Measurements from ENCODE around the gene IL17C. TPM values are rescaled to one million over a fixed set of nuclear protein-coding genes. Genes with fewer than 3 reads are reported as not detected.

IL17C gene
- total RNA-seq, 1 experiment from 2014 or later = 1.9 TPM

DNA sequence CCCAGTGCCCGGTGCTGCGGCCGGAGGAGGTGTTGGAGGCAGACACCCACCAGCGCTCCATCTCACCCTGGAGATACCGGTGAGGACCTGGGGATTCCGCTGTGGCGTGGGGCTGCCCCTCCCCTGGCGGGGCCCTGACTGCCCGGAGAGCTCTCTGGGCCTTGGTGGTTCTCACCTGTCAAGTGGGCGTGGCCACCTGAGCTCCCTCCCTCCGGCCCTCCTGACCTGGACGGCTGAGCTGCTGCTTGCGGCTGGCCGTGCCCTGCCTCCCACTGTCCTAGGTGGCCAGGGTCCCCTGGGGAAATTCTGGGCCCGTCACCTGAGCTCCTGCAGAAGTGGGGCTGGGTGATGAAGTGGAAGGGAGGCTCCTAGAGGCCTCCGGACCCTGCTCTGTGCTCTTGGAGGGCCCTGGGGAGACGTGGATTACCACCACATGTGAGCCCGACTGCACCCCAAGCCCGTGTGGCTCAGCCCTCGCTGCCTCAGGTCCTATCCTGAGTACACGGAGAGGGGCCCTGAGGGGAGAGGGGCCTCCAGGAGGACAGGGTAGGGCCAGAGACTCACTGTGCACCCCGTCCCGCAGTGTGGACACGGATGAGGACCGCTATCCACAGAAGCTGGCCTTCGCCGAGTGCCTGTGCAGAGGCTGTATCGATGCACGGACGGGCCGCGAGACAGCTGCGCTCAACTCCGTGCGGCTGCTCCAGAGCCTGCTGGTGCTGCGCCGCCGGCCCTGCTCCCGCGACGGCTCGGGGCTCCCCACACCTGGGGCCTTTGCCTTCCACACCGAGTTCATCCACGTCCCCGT lies 1.1 kb downstream of the IL17C start (continued):
- TF ChIP-seq, protein P1, sequence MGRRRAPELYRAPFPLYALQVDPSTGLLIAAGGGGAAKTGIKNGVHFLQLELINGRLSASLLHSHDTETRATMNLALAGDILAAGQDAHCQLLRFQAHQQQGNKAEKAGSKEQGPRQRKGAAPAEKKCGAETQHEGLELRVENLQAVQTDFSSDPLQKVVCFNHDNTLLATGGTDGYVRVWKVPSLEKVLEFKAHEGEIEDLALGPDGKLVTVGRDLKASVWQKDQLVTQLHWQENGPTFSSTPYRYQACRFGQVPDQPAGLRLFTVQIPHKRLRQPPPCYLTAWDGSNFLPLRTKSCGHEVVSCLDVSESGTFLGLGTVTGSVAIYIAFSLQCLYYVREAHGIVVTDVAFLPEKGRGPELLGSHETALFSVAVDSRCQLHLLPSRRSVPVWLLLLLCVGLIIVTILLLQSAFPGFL (CRISPR knock-in tag; IDR thresholded peaks at IDR 0.05; ENCODE audit: borderline replicate concordance) = no peak
- TF ChIP-seq SMAD3 (CRISPR knock-in tag; IDR thresholded peaks at IDR 0.05; ENCODE audit: borderline replicate concordance) (no peak), ZNF138 (CRISPR knock-in tag; conservative IDR thresholded peaks at IDR 0.05) (0 out of 2 replicates have a peak, but pooled peaks have one; percentile 74), OVOL2 (CRISPR knock-in tag; IDR thresholded peaks at IDR 0.05; ENCODE audit: borderline replicate concordance) (no peak), ZNF232 (CRISPR knock-in tag; IDR thresholded peaks at IDR 0.05) (no peak)
- TF ChIP-seq, protein P2, sequence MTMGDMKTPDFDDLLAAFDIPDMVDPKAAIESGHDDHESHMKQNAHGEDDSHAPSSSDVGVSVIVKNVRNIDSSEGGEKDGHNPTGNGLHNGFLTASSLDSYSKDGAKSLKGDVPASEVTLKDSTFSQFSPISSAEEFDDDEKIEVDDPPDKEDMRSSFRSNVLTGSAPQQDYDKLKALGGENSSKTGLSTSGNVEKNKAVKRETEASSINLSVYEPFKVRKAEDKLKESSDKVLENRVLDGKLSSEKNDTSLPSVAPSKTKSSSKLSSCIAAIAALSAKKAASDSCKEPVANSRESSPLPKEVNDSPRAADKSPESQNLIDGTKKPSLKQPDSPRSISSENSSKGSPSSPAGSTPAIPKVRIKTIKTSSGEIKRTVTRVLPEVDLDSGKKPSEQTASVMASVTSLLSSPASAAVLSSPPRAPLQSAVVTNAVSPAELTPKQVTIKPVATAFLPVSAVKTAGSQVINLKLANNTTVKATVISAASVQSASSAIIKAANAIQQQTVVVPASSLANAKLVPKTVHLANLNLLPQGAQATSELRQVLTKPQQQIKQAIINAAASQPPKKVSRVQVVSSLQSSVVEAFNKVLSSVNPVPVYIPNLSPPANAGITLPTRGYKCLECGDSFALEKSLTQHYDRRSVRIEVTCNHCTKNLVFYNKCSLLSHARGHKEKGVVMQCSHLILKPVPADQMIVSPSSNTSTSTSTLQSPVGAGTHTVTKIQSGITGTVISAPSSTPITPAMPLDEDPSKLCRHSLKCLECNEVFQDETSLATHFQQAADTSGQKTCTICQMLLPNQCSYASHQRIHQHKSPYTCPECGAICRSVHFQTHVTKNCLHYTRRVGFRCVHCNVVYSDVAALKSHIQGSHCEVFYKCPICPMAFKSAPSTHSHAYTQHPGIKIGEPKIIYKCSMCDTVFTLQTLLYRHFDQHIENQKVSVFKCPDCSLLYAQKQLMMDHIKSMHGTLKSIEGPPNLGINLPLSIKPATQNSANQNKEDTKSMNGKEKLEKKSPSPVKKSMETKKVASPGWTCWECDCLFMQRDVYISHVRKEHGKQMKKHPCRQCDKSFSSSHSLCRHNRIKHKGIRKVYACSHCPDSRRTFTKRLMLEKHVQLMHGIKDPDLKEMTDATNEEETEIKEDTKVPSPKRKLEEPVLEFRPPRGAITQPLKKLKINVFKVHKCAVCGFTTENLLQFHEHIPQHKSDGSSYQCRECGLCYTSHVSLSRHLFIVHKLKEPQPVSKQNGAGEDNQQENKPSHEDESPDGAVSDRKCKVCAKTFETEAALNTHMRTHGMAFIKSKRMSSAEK (CRISPR knock-in tag; IDR thresholded peaks at IDR 0.05; ENCODE audit: borderline replicate concordance) = no peak
- TF ChIP-seq, protein P3, sequence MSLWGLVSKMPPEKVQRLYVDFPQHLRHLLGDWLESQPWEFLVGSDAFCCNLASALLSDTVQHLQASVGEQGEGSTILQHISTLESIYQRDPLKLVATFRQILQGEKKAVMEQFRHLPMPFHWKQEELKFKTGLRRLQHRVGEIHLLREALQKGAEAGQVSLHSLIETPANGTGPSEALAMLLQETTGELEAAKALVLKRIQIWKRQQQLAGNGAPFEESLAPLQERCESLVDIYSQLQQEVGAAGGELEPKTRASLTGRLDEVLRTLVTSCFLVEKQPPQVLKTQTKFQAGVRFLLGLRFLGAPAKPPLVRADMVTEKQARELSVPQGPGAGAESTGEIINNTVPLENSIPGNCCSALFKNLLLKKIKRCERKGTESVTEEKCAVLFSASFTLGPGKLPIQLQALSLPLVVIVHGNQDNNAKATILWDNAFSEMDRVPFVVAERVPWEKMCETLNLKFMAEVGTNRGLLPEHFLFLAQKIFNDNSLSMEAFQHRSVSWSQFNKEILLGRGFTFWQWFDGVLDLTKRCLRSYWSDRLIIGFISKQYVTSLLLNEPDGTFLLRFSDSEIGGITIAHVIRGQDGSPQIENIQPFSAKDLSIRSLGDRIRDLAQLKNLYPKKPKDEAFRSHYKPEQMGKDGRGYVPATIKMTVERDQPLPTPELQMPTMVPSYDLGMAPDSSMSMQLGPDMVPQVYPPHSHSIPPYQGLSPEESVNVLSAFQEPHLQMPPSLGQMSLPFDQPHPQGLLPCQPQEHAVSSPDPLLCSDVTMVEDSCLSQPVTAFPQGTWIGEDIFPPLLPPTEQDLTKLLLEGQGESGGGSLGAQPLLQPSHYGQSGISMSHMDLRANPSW (CRISPR knock-in tag; conservative IDR thresholded peaks at IDR 0.05; ENCODE audit: low read depth) = no peak
- TF ChIP-seq, protein P4, sequence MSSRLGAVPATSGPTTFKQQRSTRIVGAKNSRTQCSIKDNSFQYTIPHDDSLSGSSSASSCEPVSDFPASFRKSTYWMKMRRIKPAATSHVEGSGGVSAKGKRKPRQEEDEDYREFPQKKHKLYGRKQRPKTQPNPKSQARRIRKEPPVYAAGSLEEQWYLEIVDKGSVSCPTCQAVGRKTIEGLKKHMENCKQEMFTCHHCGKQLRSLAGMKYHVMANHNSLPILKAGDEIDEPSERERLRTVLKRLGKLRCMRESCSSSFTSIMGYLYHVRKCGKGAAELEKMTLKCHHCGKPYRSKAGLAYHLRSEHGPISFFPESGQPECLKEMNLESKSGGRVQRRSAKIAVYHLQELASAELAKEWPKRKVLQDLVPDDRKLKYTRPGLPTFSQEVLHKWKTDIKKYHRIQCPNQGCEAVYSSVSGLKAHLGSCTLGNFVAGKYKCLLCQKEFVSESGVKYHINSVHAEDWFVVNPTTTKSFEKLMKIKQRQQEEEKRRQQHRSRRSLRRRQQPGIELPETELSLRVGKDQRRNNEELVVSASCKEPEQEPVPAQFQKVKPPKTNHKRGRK (CRISPR knock-in tag; IDR thresholded peaks at IDR 0.05; ENCODE audit: borderline replicate concordance) = no peak

DNA sequence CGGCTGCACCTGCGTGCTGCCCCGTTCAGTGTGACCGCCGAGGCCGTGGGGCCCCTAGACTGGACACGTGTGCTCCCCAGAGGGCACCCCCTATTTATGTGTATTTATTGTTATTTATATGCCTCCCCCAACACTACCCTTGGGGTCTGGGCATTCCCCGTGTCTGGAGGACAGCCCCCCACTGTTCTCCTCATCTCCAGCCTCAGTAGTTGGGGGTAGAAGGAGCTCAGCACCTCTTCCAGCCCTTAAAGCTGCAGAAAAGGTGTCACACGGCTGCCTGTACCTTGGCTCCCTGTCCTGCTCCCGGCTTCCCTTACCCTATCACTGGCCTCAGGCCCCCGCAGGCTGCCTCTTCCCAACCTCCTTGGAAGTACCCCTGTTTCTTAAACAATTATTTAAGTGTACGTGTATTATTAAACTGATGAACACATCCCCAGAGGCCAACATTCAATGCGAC lies 1.7 kb downstream of the IL17C start:
- H3K36me3 Mint-ChIP-seq = no peaks in the 10 kb centered on the region
- no peak overlapping the region for H3K27ac Mint-ChIP-seq
- POLR2A ChIA-PET = no interaction called here
- peak overlapping the region; percentile 33 for H3K4me3 Mint-ChIP-seq
- DNase-seq (ENCODE audit: low spot score) (no peak), ATAC-seq (no peak)
- CTCF ChIA-PET = interaction anchor here (1.5 to 4.9 kb wide), 3 partner anchors 10 to 46 kb away, joined by 5 to 26 read pairs (median 19); partner anchors contain the start of gene SNAI3
- H3K9me3 Mint-ChIP-seq = no peaks in the 10 kb centered on the region
- H3K27me3 Mint-ChIP-seq (ENCODE audit: low read depth) = peaks cover 22% of the 10 kb centered on the region
- peaks cover 38% of the 10 kb centered on the region for H3K4me1 Mint-ChIP-seq
- TF ChIP-seq, protein P5, sequence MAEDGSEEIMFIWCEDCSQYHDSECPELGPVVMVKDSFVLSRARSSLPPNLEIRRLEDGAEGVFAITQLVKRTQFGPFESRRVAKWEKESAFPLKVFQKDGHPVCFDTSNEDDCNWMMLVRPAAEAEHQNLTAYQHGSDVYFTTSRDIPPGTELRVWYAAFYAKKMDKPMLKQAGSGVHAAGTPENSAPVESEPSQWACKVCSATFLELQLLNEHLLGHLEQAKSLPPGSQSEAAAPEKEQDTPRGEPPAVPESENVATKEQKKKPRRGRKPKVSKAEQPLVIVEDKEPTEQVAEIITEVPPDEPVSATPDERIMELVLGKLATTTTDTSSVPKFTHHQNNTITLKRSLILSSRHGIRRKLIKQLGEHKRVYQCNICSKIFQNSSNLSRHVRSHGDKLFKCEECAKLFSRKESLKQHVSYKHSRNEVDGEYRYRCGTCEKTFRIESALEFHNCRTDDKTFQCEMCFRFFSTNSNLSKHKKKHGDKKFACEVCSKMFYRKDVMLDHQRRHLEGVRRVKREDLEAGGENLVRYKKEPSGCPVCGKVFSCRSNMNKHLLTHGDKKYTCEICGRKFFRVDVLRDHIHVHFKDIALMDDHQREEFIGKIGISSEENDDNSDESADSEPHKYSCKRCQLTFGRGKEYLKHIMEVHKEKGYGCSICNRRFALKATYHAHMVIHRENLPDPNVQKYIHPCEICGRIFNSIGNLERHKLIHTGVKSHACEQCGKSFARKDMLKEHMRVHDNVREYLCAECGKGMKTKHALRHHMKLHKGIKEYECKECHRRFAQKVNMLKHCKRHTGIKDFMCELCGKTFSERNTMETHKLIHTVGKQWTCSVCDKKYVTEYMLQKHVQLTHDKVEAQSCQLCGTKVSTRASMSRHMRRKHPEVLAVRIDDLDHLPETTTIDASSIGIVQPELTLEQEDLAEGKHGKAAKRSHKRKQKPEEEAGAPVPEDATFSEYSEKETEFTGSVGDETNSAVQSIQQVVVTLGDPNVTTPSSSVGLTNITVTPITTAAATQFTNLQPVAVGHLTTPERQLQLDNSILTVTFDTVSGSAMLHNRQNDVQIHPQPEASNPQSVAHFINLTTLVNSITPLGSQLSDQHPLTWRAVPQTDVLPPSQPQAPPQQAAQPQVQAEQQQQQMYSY (CRISPR knock-in tag; IDR thresholded peaks at IDR 0.05) = no peak
- TF ChIP-seq, protein P6, sequence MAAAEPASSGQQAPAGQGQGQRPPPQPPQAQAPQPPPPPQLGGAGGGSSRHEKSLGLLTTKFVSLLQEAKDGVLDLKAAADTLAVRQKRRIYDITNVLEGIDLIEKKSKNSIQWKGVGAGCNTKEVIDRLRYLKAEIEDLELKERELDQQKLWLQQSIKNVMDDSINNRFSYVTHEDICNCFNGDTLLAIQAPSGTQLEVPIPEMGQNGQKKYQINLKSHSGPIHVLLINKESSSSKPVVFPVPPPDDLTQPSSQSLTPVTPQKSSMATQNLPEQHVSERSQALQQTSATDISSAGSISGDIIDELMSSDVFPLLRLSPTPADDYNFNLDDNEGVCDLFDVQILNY (CRISPR knock-in tag; IDR thresholded peaks at IDR 0.05) = no peak
- TF ChIP-seq NFATC4 (CRISPR knock-in tag; IDR thresholded peaks at IDR 0.05) (no peak), RORB (CRISPR knock-in tag; IDR thresholded peaks at IDR 0.05) (no peak), TEAD4 (CRISPR knock-in tag; IDR thresholded peaks at IDR 0.05) (no peak), ATF1 (CRISPR knock-in tag; IDR thresholded peaks at IDR 0.05) (no peak)
- TF ChIP-seq, protein P7, sequence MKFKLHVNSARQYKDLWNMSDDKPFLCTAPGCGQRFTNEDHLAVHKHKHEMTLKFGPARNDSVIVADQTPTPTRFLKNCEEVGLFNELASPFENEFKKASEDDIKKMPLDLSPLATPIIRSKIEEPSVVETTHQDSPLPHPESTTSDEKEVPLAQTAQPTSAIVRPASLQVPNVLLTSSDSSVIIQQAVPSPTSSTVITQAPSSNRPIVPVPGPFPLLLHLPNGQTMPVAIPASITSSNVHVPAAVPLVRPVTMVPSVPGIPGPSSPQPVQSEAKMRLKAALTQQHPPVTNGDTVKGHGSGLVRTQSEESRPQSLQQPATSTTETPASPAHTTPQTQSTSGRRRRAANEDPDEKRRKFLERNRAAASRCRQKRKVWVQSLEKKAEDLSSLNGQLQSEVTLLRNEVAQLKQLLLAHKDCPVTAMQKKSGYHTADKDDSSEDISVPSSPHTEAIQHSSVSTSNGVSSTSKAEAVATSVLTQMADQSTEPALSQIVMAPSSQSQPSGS (CRISPR knock-in tag; IDR thresholded peaks at IDR 0.05; ENCODE audit: borderline replicate concordance, low read depth) = no peak
- TF ChIP-seq, protein P1 (CRISPR knock-in tag; IDR thresholded peaks at IDR 0.05; ENCODE audit: borderline replicate concordance) = no peak
